HCT116 (cell line): ENCODE results near the gene NUAK2. TPM values are rescaled to one million over a fixed set of nuclear protein-coding genes. Genes with fewer than 3 reads are reported as not detected.

ENCODE experiments used
- ATAC-seq: fragments of 200-7000 bp; cut with Tn5 transposase; 2 replicates; pipeline ENCODE4 v1.9.1; 2020; ENCODE audit warnings: mild to moderate bottlenecking, moderate library complexity
- BruUV-seq: library from RNA; stranded (reverse); fragments of 400-500 nt; replicated peaks from 2 replicates; lab custom pipeline; 2021; lab: Mats Ljungman, UMichigan
- CTCF ChIA-PET: fragments of 300-600 bp; sonication (Branson Sonifier 250); formaldehyde crosslinking; loops from one replicate; lab custom pipeline; 2021; ENCODE audit warnings: antibody characterized with exemption; lab: Charles Lee
- POLR2A ChIA-PET: fragments of 300-600, 350-600 bp; sonication (Branson Sonifier 250); formaldehyde crosslinking; loops from one replicate; lab custom pipeline; 2021; ENCODE audit warnings: antibody characterized with exemption; lab: Charles Lee
- RAD21 ChIA-PET, 2 experiments: fragments of 300-600 bp; sonication (Branson Sonifier 250); formaldehyde crosslinking; loops; one replicate each; lab custom pipeline; 2023; ENCODE audit warnings: low total read pairs in 2 of 2; ENCODE audit not compliant: uncharacterized antibody in 2 of 2, unreplicated experiment in 2 of 2, low non-redundant PET in 1 of 2; lab: Charles Lee
- DNase-seq: peaks from one replicate; pipeline ENCODE4 v3.0.0-alpha.2; 2010; ENCODE audit warnings: low read depth, low spot score
- H2AFZ ChIP-seq: fragments of 200-600 bp; shearing (Covaris generic), sonication (generic); 2 replicates; pipeline ENCODE4 v1.6.1; 2017; ENCODE audit warnings: low read depth, mixed run types, mixed read lengths, antibody characterized with exemption, low read length; ENCODE audit not compliant: poor library complexity, severe bottlenecking
- H3K27ac ChIP-seq: 2 replicates; pipeline ENCODE4 v1.5.1; 2012; ENCODE audit warnings: low read depth, low read length
- H3K27me3 ChIP-seq: fragments of 200-600 bp; sonication (generic); 2 replicates; pipeline ENCODE4 v1.6.1; 2016; ENCODE audit warnings: mixed run types, low read length, mixed read lengths; ENCODE audit not compliant: insufficient read depth
- H3K36me3 ChIP-seq, 2 experiments: fragments of 200-500 bp in 1 of 2; fragments of 200-600 bp in 1 of 2; sonication (Bioruptor generic) in 1 of 2; sonication (generic) in 1 of 2; 2 replicates each; pipeline versions ENCODE4 v1.5.1 to v1.6.1; 2014 to 2016; ENCODE audit warnings: low read length in 2 of 2, inconsistent platforms in 1 of 2, mixed read lengths in 1 of 2, mixed run types in 1 of 2; ENCODE audit not compliant: insufficient read depth in 2 of 2, control insufficient read depth in 1 of 2
- H3K4me1 ChIP-seq, 2 experiments: fragments of 200-600 bp in 1 of 2; sonication (generic) in 1 of 2; 2 replicates each; pipeline versions ENCODE4 v1.5.1 to v1.6.1; 2012 to 2017; ENCODE audit warnings: low read length in 2 of 2, inconsistent platforms in 1 of 2, mild to moderate bottlenecking in 1 of 2, mixed read lengths in 1 of 2, mixed run types in 1 of 2, moderate library complexity in 1 of 2; ENCODE audit not compliant: insufficient read depth in 2 of 2, control insufficient read depth in 1 of 2
- H3K4me2 ChIP-seq: fragments of 200-600 bp; sonication (generic); 2 replicates; pipeline ENCODE4 v1.6.1; 2017; ENCODE audit warnings: mixed run types, low read length, mixed read lengths
- H3K4me3 ChIP-seq, 2 experiments: fragments of 200-600 bp in 1 of 2; sonication (generic) in 1 of 2; replicated peaks in 1 of 2; 2 replicates each; pipeline ENCODE4 v1.5.1; 2011 to 2016; ENCODE audit warnings: low read length in 2 of 2, control low read depth in 1 of 2, low read depth in 1 of 2, mild to moderate bottlenecking in 1 of 2, mixed read lengths in 1 of 2, mixed run types in 1 of 2
- H3K79me2 ChIP-seq: fragments of 200-600 bp; sonication (generic); 2 replicates; pipeline ENCODE4 v1.6.1; 2017; ENCODE audit warnings: mild to moderate bottlenecking, mixed run types, low read length, moderate library complexity, mixed read lengths; ENCODE audit not compliant: insufficient read depth
- H3K9ac ChIP-seq: fragments of 200-600 bp; sonication (generic); 2 replicates; pipeline ENCODE4 v1.6.1; 2016; ENCODE audit warnings: low read length, mixed read lengths
- H3K9me2 ChIP-seq: fragments of 200-600 bp; sonication (generic), shearing (Covaris generic); 2 replicates; pipeline ENCODE4 v1.6.1; 2017; ENCODE audit warnings: mixed run types, mild to moderate bottlenecking, moderate library complexity; ENCODE audit not compliant: insufficient read depth
- H3K9me3 ChIP-seq, 2 experiments: fragments of 200-500 bp in 1 of 2; fragments of 200-600 bp in 1 of 2; sonication (Bioruptor generic) in 1 of 2; sonication (generic) in 1 of 2; 2 replicates each; pipeline ENCODE4 v1.6.1; 2014 to 2017; ENCODE audit warnings: low read length in 2 of 2, mixed read lengths in 2 of 2, inconsistent platforms in 1 of 2, low read depth in 1 of 2, mild to moderate bottlenecking in 1 of 2, mixed run types in 1 of 2, moderate library complexity in 1 of 2; ENCODE audit not compliant: control insufficient read depth in 1 of 2, insufficient read depth in 1 of 2
- H4K20me1 ChIP-seq: fragments of 200-600 bp; sonication (generic), shearing (Covaris generic); 2 replicates; pipeline ENCODE4 v1.6.1; 2017; ENCODE audit warnings: mixed run types, mild to moderate bottlenecking, moderate library complexity; ENCODE audit not compliant: insufficient read depth
- ATF3 ChIP-seq: IDR thresholded peaks from 2 replicates; pipeline ENCODE4 v1.6.1; 2012
- CBX3 ChIP-seq: IDR thresholded peaks from 2 replicates; pipeline ENCODE4 v1.6.1; 2012; ENCODE audit warnings: low read depth
- EZH2phosphoT487 ChIP-seq: fragments of 200-600 bp; IDR thresholded peaks from 2 replicates; pipeline ENCODE4 v1.6.1; 2018; ENCODE audit warnings: antibody characterized with exemption, borderline replicate concordance
- MAX ChIP-seq: IDR thresholded peaks from 2 replicates; pipeline ENCODE4 v1.6.1; 2012
- POLR2A ChIP-seq: IDR thresholded peaks from 2 replicates; pipeline ENCODE4 v1.7.0; 2011; ENCODE audit warnings: borderline replicate concordance; ENCODE audit not compliant: insufficient read depth, insufficient read length; ENCODE audit errors: extremely low read depth
- RAD21 ChIP-seq: IDR thresholded peaks from 2 replicates; pipeline ENCODE4 v1.6.1; 2012; ENCODE audit warnings: low read depth, mild to moderate bottlenecking
- REST ChIP-seq: IDR thresholded peaks from 2 replicates; pipeline ENCODE4 v1.6.1; 2012; ENCODE audit warnings: low read depth
- SIN3A ChIP-seq: IDR thresholded peaks from 2 replicates; pipeline ENCODE4 v1.6.1; 2012; ENCODE audit warnings: low read depth
- intact Hi-C: fragments of 100-400 bp; cut with micrococcal nuclease; formaldehyde crosslinking; loops from 2 replicates; pipeline ENCODE4 v1.10.0; 2022
- total RNA-seq: library from RNA; stranded (reverse); gene quantifications from one replicate; pipeline ENCODE4 v1.2.1, GENCODE V29; 2021; ENCODE audit not compliant: unreplicated experiment

NUAK2 gene
- total RNA-seq, 1 experiment from 2014 or later, result 3.0 TPM

- RAD21 ChIA-PET, result no interaction called here
- H2AFZ ChIP-seq, result no peak overlapping the region
- no peaks in the 10 kb centered on the region for H3K27me3 ChIP-seq
- CTCF ChIA-PET, result no interaction called here
- H3K27ac ChIP-seq, result no peak overlapping the region
- H3K36me3 ChIP-seq, result peaks cover 4 to 22% of the 10 kb centered on the region in 2 experiments; a peak in 2 of 4 replicates
- H4K20me1 ChIP-seq, result no peaks in the 10 kb centered on the region
- peaks cover 0 to 5% of the 10 kb centered on the region in 2 experiments; a peak in 1 of 4 replicates for H3K4me1 ChIP-seq
- peaks cover 24% of the 10 kb centered on the region for H3K79me2 ChIP-seq
- ATAC-seq (no peak), DNase-seq (no peak)
- intact Hi-C loops, result no loop called here
- no peaks in the 10 kb centered on the region for H3K9me2 ChIP-seq
- no peak overlapping the region for H3K4me2 ChIP-seq
- TF ChIP-seq EZH2phosphoT487 (no peak), REST (no peak), ATF3 (no peak), RAD21 (no peak), POLR2A (no peak), SIN3A (no peak), MAX (no peak), CBX3 (no peak)
- TF ChIP-seq, all 23 proteins: peak for 0
- no TSS peak for BruUV-seq
- Histone ChIP-seq H3K4me3 (no peak overlapping the region), H3K9me3 (no peaks in the 10 kb centered on the region), H3K9ac (no peak overlapping the region)
- POLR2A ChIA-PET, result no interaction called here
These were observed 11.8 kb downstream of the NUAK2 start for GRCh38 chr1:205309741-205310140.
